NCI-H82 (cell line): ENCODE results near the gene PCP2.

Experiments used
- DNase-seq: peaks from one replicate; lab custom pipeline; 2025; lab: John Stamatoyannopoulos, UW

PCP2 gene

DNA sequence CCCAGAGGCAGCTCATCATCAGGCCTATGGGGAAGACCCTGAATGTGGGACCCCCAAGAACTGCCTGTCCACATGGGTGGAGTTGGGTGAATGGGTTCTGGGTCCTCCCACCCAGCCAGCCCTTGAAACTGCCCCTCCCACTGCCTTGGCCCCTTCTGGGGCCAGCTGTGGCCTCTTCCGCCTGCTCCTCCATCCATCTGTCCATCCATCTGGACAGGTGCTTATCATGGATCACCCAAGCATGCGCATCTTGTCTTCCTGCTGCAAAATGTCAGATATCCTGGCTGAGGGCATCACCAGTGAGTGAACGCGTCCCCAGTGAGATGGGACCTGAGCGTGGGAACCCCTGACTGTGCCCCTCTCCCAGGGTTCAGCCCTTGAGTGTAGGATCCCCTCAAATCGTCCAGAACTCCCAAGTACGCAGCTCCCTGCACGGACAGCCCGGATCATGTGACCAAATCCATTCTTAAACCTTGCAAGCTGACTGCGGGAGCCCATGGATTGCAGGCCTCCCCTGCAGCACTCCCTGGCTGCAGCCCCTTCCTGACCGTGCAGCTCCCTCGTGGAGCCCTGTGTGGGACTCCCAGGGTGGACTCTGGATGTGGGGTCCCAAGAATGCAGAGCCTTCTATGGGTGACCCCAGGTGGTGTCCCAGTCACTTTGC is 5.4 kb upstream of the PCP2 start:
- DNase-seq: peak; percentile 91

DNA sequence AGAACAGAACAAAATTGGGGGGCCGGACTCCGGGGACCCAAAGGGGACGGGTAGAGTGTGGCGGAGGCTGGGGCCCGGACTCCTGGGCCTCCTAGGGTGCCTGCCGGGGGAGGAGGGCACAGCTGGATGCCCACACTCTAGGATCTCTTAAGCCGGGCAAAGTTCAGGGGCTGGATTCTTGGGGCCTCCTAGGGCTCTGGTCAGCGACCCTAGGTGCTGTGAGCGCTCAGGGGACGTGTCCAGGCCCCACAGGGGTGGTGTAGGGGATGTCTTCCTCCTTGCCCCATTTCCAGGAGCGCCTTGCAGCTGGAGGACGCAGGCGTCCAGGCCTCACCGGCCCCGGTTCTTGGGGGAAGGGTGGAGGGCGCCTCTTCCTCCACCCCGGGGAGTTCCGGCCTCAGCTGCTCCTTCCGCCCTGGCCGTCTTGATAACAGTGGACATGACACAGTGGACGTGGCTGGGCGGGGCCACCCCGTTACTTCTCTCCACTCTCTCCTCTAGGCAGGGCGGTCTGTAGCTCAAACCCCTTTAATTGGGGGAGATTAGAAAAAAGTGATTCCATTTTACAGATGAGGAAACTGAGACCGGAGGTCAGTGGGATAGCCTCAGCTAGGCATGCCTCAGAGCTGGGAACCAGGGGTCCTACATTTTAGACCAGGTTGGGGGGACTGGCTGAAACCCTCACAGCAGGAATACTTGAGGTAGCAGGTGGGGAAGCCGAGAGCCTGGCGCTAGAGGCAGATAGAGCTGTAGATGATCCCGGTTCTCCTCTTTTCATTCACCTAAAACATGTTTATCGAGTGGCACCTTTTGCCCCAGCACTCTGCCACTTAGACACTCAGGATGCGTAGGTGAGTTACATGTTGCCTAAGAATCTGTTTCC is 4.1 kb upstream of the PCP2 start:
- no peak for DNase-seq

DNA sequence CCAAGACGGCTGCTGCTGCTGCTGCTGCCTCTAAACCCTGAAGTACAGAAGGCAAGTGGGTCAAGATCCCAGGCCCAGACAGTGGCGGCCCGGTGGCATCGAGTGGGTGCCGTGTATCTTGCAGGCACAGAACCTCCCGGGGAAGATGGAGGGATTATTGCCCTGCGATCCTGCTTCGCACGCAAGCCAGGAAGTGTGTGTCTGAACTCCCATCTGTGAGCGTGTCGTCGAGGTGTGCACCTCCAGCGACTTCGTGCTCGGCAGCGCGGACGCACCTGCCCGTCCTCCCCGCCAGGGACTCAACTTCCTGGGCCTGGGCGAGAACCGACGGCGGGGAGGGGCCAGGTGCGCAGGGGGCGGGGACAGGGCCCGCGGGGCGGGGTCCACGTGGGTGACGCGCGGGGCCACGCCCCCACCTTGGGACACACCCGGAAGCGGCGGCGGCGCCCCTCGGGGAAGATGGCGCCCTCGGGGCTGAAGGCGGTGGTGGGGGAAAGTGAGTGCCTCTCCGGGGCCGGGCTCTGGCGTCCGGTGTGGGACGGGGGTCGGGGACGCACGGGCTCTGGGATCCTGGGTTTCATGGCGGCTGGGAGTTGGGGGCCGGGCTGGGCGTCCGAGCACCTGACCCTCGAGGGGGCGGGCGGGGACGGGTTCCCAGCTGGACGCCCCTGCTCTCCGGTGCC is 3.3 kb upstream of the PCP2 start, which contains the start of gene STXBP2:
Gene STXBP2, plus strand, starts transcription at position 420 of the 683 bp plus-strand sequence. Its CDS starts 40 bp downstream, at position 460.
- peak; percentile 64 for DNase-seq

DNA sequence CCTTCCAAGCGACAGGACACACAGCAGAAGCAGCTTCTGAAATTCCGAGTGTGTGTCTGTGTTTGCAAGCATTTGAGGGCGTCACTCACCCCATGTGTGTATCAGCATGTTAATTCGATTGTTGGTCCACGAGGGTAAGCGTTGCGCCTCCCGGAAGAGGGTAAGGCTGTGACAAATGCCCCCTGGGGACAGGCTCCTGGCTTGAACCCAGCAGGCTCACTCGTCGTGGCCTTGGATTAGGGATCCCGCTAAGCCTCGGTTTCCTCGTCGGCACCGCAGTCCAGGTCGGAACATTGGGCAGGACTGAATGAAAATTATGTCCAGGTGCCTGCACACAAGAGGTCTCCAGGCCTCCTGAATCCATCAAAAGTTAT is 2.8 kb upstream of the PCP2 start:
- DNase-seq: peak; percentile 44

DNA sequence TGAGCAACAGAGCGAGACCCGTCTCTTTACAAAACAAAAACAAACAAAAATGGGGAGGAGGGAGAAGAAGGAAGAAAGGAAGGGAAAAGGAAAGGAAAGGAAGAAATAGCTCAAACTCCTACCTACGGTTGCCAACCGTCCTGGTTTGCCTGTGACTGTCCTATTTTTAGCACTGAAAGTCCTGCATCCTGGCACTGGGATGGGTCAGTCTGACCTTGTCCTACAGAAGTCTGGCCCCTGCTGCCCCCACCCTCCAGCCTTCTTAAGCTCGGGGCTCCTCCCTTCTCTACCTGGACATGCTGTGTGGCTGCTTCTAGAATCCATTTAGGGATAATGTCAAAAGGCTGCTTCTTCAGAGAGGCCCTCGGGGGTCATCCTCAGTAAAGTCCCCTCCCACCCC is 2.2 kb upstream of the PCP2 start:
- no peak for DNase-seq

DNA sequence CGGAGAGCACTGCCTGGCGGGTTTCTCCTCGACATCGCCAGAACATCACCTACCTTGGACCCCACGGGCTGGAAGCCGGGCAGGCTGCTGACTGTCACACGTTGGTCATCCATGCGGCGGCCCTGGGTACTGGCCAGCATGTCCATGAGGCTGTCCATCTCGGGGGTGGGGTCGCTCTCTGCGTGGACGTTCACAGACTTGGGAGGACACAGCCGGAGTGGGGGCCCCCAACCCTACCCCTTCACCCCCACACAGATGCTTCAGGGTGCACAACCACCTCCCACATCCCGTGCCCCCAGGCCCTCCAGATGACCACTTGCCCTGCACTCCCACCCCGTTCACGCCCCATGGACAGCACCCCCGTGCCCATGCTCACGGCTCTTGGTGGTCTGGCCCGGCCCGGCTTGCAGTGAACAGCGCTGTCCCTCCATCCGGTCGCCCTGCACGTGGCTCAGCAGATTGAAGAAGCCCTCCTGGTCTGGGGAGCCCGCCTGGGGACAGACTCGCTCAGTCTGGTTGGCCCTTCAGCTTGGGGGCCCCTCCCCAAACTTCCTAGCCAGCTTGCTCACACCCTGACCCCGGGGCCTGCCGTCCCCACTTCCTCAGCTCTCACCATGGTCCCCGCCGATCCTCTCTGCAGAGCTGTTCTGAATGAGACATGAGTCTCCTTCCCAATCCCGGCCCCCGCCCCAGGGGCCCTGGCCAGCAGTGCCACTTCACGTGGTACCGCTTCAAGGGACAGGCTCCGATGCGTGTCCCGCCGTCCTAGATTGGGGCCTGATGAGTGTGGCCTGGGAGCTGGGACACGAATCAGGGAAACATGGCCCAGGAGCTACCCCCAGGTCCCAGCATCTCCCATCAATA is 947 bp downstream of the PCP2 start:
- no peak for DNase-seq

DNA sequence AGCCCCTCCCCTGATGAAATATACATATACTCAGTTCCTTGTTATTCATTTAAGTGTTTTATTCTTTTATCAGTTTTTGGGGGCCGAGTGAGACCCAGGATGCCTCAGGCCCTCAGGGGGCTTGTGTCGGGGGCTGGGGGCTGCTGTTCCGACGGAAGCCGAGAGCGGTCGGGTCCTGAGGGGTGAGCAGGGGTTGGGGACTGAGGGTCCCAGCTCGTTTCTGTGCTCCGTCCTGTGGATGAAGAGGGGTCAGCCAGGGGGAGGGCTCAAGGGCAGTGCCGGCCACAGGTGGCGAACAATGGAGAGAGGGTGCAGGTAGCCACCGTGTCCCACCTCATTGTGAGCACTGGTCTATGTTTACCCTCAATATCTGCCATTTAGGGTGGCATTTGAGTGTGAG is 1.9 kb downstream of the PCP2 start:
- DNase-seq: no peak

DNA sequence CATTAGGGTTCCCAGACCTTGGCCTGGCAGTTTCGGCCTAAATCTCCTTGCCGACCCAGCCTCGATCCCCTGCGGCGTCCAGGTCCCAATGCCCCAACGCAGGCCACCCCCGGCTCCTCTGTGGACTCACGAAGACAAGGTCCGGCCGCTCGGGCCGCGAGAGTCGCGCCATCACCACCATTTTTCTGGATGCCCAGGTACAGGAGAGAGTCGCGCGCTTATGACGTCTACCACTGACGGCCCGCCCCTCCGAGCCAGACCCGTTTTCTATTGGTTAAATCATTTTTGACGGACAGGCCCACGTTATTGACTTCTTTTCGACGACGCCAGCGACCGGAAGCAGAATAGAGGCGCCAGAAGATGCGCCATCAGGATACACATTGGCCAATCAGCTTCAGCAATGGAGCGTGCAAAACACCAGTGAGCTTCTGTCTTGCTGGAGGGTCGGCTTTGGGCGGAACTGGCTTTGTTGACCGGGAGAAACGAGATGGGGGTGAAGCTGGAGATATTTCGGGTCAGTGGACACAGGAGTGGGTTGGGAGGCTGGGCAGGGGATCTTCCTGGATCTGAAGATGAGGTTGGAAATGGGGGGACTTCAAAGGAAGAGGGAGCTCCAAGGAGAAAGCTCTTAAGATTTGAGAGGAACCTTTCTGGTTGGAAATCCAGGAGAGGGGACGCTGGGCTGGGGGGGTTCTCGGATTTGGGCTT is 4.0 kb downstream of the PCP2 start, which contains the start of the genes PET100 and XAB2:
Gene PET100, plus strand, starts transcription at position 447 of the 708 bp plus-strand sequence. Its CDS starts 41 bp downstream, at position 488.
Gene XAB2, minus strand, starts transcription at position 199 of the 708 bp plus-strand sequence. Its CDS starts 18 bp downstream, at position 181.
- DNase-seq: peak; percentile 98

DNA sequence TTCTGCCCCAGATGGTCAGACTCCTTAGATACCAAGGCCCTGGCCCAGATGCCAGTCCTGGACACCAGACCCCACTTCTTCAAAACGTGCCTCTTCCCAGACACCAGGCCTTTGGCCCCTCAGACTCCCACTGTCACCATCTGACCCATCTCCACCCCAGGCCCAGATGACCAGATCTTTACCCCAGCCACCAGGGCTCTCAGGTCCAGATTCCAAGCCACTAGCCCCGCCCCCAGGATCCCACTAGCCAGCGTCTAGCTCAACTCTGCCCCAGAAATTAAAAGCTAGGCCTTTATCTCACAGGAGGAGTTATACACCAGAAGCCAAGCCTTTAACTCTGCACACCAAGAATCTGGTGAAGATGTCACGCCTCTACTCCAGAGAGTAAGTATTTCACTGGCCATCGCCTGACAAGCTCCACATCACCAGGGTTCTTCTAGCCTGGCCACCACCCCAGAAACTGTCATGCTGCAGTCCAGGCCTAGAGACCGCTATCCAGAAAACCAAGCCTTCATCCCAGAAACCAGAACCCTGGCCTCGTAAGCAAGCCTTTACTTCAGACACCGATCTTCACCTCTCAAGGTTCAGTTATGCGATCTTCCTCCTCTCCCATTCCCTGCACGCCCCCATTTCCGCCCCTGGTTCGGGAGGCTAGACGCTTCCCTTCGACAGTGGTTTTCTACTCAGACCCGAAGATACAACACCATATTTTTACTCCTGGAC is 4.8 kb downstream of the PCP2 start:
- DNase-seq: no peak

DNA sequence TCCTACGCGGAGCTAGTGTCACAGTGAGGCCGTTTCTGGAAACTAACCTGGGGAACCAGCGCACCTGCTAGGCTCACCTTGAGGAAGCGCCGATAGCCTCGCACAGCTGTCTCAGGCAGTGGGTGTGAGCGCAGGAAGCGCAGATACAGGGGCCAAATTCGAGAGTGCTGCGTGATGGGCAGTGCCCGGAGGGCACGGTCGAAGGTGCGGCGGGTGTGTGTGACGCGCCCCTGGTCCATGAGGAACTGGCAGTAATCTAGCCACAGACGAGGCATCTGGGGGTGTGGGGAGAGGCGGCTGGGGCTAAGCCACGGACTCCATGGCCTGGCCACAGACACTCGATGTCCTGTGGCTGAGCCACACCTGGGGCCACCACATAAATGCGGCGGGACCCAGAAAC is 6.4 kb downstream of the PCP2 start:
- no peak for DNase-seq

DNA sequence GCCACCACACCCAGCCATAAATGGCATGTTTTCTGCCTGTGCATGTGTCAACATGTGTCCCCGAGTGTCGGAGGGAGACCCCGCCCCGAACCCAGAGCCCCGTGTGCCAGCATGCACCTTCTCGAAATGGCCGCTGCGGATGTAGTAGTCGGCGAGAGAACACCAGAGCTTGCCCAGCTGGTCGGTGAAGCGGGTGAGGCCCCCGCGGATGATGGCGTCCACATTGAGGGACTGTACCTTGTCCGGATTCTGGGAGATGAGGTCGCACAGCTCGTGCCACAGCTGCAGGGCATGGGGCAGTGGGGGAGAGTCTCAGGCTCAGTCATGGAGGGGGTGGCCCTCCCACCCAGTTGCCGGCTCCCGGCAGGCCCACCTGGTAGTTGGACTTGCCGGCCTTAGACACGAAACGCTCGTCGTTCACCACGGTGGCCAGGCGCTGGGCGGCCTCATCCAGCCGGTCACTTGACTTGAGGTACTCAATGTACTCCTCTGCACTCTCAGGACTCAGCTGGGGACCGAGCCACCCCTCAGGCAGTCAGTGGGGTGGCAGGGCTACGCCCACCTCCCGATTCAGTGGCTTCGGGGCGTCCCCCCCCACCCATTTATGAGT is 7.7 kb downstream of the PCP2 start:
- no peak for DNase-seq

DNA sequence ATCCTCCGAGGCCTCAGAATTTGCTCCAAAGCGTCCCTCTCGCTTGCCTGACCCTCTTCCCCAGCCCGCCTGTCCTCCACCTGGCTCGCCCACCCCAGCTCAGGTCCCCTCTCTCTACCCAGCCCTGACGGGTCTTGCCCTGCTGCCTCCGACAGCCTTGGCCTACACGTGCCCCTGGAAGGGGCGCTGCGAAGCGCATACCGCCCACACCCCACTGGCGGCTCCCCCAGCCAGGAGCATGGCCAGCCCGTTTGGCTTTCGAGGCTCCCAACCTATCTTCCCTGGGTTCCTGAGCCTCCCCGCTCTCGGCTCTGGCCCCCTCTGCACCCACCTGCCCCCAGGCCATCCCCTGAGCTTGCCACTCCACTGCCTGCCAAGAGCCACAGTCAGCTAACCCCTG is 8.7 kb downstream of the PCP2 start:
- DNase-seq: no peak

DNA sequence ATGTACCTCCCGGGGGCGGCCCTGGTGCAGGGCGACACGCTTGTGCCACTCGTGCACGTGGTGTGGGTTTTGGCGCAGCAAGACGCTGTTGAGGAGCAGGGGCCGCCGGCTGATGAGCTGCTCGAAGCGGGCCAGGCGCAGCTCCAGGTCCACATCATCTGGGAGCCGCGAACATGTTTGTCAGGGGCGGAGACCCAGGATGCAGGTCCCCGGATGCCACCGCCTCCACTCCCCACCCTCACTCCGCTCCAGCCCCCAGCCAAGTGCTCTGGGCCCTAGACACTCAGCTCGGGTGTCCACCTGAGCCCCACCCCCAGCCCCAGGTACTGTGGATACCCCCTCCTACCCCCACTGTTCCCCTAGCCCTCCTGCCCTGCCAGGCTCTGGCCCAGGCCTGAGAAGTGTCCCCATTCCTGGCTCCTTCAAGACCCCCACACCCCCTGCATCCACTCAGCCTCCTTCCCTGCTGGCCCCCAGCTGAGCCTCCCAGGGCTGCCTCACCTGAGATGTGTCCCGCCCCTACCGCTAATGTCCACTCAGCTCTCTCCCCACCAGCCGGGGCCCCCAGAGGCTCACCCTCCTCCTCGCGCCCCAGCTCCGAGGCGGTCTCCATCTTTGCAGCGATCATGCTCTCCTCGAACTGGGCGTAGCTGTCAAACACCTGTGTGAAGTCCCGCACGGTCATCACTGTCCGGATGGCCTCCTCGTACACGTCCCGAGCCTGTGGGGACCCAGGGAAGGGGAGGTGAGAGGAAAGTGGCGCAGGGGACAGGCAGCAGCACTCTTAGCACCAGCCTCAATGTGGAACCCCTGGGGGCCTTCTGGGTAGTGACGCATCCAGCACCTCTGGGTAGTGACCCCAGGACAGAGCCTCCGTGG is 9.6 kb downstream of the PCP2 start:
- DNase-seq: no peak

DNA sequence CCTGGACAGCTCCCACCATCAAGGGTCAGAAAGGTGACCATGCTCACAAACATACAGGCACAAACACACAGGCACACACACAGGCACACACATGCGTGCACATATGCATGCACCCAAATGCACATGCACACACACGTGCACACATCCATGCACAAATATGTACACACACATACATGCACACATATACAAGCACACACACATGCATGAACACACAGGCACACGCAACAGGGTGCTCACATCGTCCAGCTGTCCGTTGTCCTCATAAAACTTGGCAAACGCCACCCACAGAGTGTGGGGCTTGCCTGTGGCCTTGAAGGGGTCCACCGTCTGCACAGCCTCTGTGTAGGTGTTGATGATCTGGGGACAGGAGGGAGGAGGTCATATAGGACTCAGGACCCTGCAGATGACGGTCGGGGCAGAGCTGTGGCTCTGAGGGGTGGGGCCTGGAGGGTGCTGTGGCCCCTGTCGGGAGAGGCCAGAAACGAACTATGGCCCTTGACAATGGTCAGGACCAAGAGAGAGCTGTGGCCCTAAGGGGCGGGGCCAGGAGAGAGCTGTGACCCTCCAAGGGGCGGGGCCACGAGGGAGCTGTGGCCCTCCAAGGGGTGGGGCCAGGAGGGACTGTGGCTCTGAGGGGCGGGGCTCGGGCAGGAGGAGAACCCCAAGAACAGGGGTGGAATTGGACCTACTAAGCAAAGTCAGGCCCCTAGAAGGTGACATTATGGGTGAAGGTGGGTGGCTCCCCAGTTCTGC is 10.4 kb downstream of the PCP2 start:
- DNase-seq: peak; percentile 13

DNA sequence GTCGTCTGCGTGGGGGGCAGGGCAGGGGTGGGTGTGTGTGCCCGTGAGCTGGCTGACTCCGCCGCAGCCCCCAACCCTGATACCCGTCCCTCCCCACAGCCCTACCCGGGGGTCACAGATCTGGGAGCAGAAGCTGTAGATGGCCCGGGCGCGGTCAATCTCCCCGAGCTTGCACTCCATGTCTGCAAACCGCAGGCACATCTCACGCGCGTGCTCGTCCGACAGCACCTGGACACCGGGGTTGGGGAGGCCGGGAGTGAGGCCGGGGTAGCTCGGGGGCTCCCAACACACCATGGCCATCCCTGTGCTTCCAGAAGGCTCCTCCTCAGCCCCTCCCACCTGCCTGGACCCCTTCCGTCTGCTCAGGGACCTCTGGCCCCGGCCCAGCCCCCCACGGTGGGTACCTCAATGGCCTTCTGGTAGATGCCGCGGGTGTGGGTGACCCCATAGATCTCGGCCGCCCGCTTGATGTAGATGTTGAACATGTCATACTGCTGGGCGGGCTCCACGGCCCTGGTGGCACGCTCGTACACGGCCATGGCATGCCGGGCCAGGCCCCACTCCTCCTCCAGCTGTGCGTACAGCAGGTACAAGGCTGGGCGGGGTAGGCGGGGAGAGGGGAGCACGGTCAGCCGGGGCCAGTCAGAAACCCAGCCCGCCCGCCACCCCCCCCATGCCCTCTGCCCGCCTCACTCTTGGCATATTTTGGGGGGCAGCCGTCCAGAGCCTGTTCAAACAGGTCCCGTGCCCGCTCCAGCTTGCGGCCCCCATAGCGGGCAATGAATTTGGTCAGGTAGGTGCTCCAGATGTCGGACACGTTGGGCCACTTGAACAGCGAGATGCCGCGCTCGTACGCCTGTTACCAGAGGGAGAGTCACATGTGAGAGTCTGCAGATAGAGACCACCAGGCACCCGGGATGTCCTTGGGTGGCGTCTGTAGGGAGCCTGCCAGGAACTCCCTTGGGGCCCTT is 12.8 kb downstream of the PCP2 start:
- no peak for DNase-seq

DNA sequence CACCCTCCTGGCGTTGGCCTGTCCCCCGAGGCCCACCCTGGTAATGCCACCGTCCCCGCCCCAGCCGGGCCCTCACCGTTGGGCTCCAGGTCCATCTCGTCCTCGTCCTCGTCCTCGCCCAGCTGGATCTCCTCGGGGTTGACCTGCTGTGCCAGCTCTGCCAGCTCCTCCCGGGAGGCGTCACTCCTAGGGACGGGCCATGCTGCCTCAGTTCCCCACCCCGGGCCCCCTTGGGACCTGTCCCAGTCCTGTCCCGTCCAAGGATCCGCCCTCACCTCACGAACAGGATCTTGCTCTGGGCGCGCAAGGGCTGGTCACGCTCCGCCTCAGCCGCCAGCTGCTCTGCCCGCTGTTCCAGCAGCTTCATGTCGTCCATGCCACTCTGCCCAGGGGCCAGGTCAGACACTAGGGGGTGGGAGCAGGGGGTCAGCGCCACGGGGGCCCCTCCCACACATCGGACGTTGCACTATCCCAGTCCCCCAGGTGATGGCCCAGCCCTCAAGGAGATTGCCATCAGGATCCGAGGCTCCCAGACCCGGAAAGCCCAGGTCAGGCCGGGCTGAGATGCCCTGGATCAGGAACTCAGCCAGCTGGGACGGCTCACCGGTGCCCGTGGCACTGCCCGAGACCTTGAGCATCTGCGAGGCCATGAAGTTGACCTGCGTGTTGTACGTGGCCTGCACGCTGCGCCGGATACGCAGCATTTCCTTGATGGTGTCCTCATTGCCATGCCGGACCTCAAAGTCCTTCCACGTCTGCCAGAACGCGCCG is 13.7 kb downstream of the PCP2 start:
- no peak for DNase-seq
